Psoas muscle (tissue), 8 donors: ENCODE data around the gene PLXNA4. TPM values are rescaled to one million over a fixed set of nuclear protein-coding genes. Genes with fewer than 3 reads are reported as not detected.

Source experiments
- ATAC-seq, 4 donors: fragments of 200-7000 bp; cut with Tn5 transposase; one replicate each; pipeline ENCODE4 v1.9.1; 2020; ENCODE audit warnings: moderate library complexity in 3 of 4, mild to moderate bottlenecking in 2 of 4
- DNase-seq, 2 donors: peaks; one replicate each; pipeline ENCODE4 v3.0.0-alpha.2; 2020
- H3K27ac ChIP-seq: fragments of 200-600 bp; one replicate; pipeline ENCODE4 v1.8.0; 2022
- H3K27me3 ChIP-seq, 3 donors: fragments of 200-600 bp in 1 of 3; one replicate each; pipeline versions ENCODE4 v1.6.1 to v1.8.0; 2013 to 2022; ENCODE audit warnings: low read length in 2 of 3, mild to moderate bottlenecking in 2 of 3, moderate library complexity in 1 of 3; ENCODE audit not compliant: insufficient read depth in 3 of 3
- H3K36me3 ChIP-seq, 2 donors: fragments of 200-600 bp in 1 of 2; one replicate each; pipeline versions ENCODE4 v1.6.1 to v1.8.0; 2013 to 2022; ENCODE audit warnings: low read depth in 1 of 2, mild to moderate bottlenecking in 1 of 2, moderate library complexity in 1 of 2; ENCODE audit not compliant: insufficient read depth in 1 of 2
- H3K4me1 ChIP-seq: fragments of 200-600 bp; one replicate; pipeline ENCODE4 v1.8.0; 2022
- H3K4me3 ChIP-seq: fragments of 200-600 bp; one replicate; pipeline ENCODE4 v1.8.0; 2022; ENCODE audit warnings: mild to moderate bottlenecking
- H3K9me3 ChIP-seq: fragments of 200-600 bp; one replicate; pipeline ENCODE4 v1.8.0; 2022
- CTCF ChIP-seq: fragments of 200-600 bp; IDR thresholded peaks from one replicate; pipeline ENCODE4 v1.8.0; 2022; ENCODE audit warnings: antibody characterized with exemption
- WGBS, 3 donors: extraction: QIAGEN DNeasy Blood & Tissue Kit; methylation state at CpG; one replicate each; pipeline versions ENCODE4 v1.1.6 to v1.1.7; 2013; 5-methylcytosine and 5-hydroxymethylcytosine counted together
- intact Hi-C, 2 donors: fragments of 100-400 bp; cut with DNase I; formaldehyde crosslinking; loops; one replicate each; pipeline versions ENCODE4 v1.11.0 to v1.14.2; 2022
- polyA plus RNA-seq, 3 donors: library from polyadenylated mRNA; stranded (reverse); fragments of 200-250 nt; gene quantifications; one replicate each; pipeline ENCODE4 v1.2.3, GENCODE V29; 2013
- total RNA-seq, 4 donors: library from RNA; stranded (reverse); fragmentation: NEBNext Ultra II Directional in 2 of 4; extraction: Animal tissue kit (Norgen Biotek cat#: 25700) in 2 of 4; gene quantifications; one replicate each; pipeline versions ENCODE4 v1.2.1 to v1.2.4, GENCODE V29; 2021 to 2023
- donor health status: healthy with polysubstance abuse.
- donor health status: DM: no; HTN: no; CAD: no; lungs with moderate emphysema.
- donor health status: Bipolar disorder and iron deficiency.
- donor health status: healthy.
- donor health status: DM: yes; HTN: yes; CAD: no.
- donor health status: DM: no; HTN: no; CAD: no.
- donor health status: DM: no; HTN: no; CAD: no.
- donor health status: DM: yes; HTN: yes; CAD: no.

Gene PLXNA4
- total and polyA plus RNA-seq, 7 donors: 0.15 to 2.5 (median 0.88) TPM

GRCh38 chr7:132516042-132516840 is 60.0 kb downstream of the PLXNA4 start:
- H3K27me3 ChIP-seq: no peaks in the 10 kb centered on the region
- ATAC-seq (peak; percentile 83 to 93 (median 88)), DNase-seq (no peak)
- no peaks in the 10 kb centered on the region for H3K4me1 ChIP-seq
- H3K36me3 ChIP-seq: no peaks in the 10 kb centered on the region
- no peak overlapping the region for H3K4me3 ChIP-seq
- H3K27ac ChIP-seq: no peak overlapping the region
- 63 to 68% (median 65%) methylated on average over 5 of the region's 5 CpGs for WGBS, 3 donors
- intact Hi-C loops: no loop called here
- no peak for TF ChIP-seq CTCF
- no peaks in the 10 kb centered on the region for H3K9me3 ChIP-seq

- ATAC-seq: no peak
- intact Hi-C loops: no loop called here
- 94 to 98% (median 97%) methylated on average over 5 of the region's 5 CpGs for WGBS, 3 donors
Observed at GRCh38 chr7:132515181-132515580, 61.1 kb downstream of the PLXNA4 start.

GRCh38 chr7:132514430-132514829 is 61.8 kb downstream of the PLXNA4 start:
- TF ChIP-seq CTCF: no peak
- ATAC-seq (no peak), DNase-seq (no peak)
- Histone ChIP-seq H3K9me3 (no peaks in the 10 kb centered on the region), H3K4me1 (no peaks in the 10 kb centered on the region), H3K4me3 (no peak overlapping the region), H3K36me3 (no peaks in the 10 kb centered on the region), H3K27ac (no peak overlapping the region), H3K27me3 (no peaks in the 10 kb centered on the region)
- intact Hi-C loops: no loop called here
- WGBS, 3 donors: 93 to 100% (median 94%) methylated on average over 1 of the region's 1 CpG

More at GRCh38 chr7:132515181-132515580, 61.1 kb downstream of the PLXNA4 start:
- no peaks in the 10 kb centered on the region for H3K4me1 ChIP-seq
- H3K27me3 ChIP-seq: no peaks in the 10 kb centered on the region
- H3K36me3 ChIP-seq: no peaks in the 10 kb centered on the region
- no peak for TF ChIP-seq CTCF
- H3K9me3 ChIP-seq: no peaks in the 10 kb centered on the region
- no peak for DNase-seq
- H3K4me3 ChIP-seq: no peak overlapping the region
- no peak overlapping the region for H3K27ac ChIP-seq

GRCh38 chr7:132511921-132512320 is 64.3 kb downstream of the PLXNA4 start:
- DNase-seq (no peak), ATAC-seq (no peak)
- WGBS, 3 donors: 55 to 66% (median 57%) methylated on average over 8 of the region's 8 CpGs
- H3K27ac ChIP-seq: no peak overlapping the region
- no peaks in the 10 kb centered on the region for H3K4me1 ChIP-seq
- intact Hi-C loops: no loop called here
- H3K4me3 ChIP-seq: no peak overlapping the region
- no peaks in the 10 kb centered on the region for H3K36me3 ChIP-seq
- no peak for TF ChIP-seq CTCF
- no peaks in the 10 kb centered on the region for H3K27me3 ChIP-seq
- no peaks in the 10 kb centered on the region for H3K9me3 ChIP-seq

GRCh38 chr7:132511387-132511786 is 64.9 kb downstream of the PLXNA4 start:
- no peak overlapping the region for H3K27ac ChIP-seq
- intact Hi-C loops: no loop called here
- H3K4me1 ChIP-seq: no peaks in the 10 kb centered on the region
- no peaks in the 10 kb centered on the region for H3K9me3 ChIP-seq
- no peaks in the 10 kb centered on the region for H3K27me3 ChIP-seq
- no peaks in the 10 kb centered on the region for H3K36me3 ChIP-seq
- TF ChIP-seq CTCF: no peak
- ATAC-seq (no peak), DNase-seq (no peak)
- WGBS, 3 donors: 87 to 91% (median 90%) methylated on average over 3 of the region's 3 CpGs
- H3K4me3 ChIP-seq: no peak overlapping the region
